ENCODE measurements around the gene SLX1A.
"Not testable (repeated sequence)": the region's sequence is repeated elsewhere in the genome, so short reads cannot be mapped to it uniquely, and the experiment has no call there.

Gene SLX1A

GRCh38 chr16:30193615-30194014, at the start of gene SLX1A, which contains the start of gene BOLA2B:
SLX1A (plus strand) TSS chr16:30193875; CDS start chr16:30194085, 210 bp downstream.
BOLA2B (minus strand) TSS chr16:30193666; CDS start chr16:30193595, 71 bp downstream.
- DNase-seq (ENCODE audit: low read depth in 3 of 3) = not testable (repeated sequence)

- DNase-seq (ENCODE audit: low read depth in 3 of 3) = no peak
Measured at GRCh38 chr16:30144017-30144416, 49.7 kb upstream of the SLX1A start.

- DNase-seq (ENCODE audit: low read depth in 3 of 3) = no peak
Measured at GRCh38 chr16:30144917-30145316, 48.8 kb upstream of the SLX1A start.

GRCh38 chr16:30145657-30146056, 48.0 kb upstream of the SLX1A start:
- no peak for DNase-seq (ENCODE audit: low read depth in 3 of 3)

GRCh38 chr16:30147843-30148510, 45.7 kb upstream of the SLX1A start:
- DNase-seq (ENCODE audit: low read depth in 3 of 3) = no peak

- DNase-seq (ENCODE audit: low read depth in 3 of 3) = no peak
Measured at GRCh38 chr16:30149250-30149930, 44.3 kb upstream of the SLX1A start.

- DNase-seq (ENCODE audit: low read depth in 3 of 3) = no peak
Measured at GRCh38 chr16:30151091-30151490, 42.6 kb upstream of the SLX1A start.

GRCh38 chr16:30152517-30152916, 41.2 kb upstream of the SLX1A start:
- DNase-seq (ENCODE audit: low read depth in 3 of 3) = no peak

GRCh38 chr16:30155188-30155587, 38.5 kb upstream of the SLX1A start:
- DNase-seq (ENCODE audit: low read depth in 3 of 3) = no peak

- DNase-seq (ENCODE audit: low read depth in 3 of 3) = no peak
Measured at GRCh38 chr16:30157214-30157613, 36.5 kb upstream of the SLX1A start.

- DNase-seq (ENCODE audit: low read depth in 3 of 3) = no peak
Measured at GRCh38 chr16:30163538-30163937, 30.1 kb upstream of the SLX1A start.

- no peak for DNase-seq (ENCODE audit: low read depth in 3 of 3)
Measured at GRCh38 chr16:30166202-30166902, 27.3 kb upstream of the SLX1A start.

- DNase-seq (ENCODE audit: low read depth in 3 of 3) = not testable (repeated sequence)
Measured at GRCh38 chr16:30168746-30169145, 24.9 kb upstream of the SLX1A start.

- not testable (repeated sequence) for DNase-seq (ENCODE audit: low read depth in 3 of 3)
Measured at GRCh38 chr16:30169416-30169815, 24.3 kb upstream of the SLX1A start.

- DNase-seq (ENCODE audit: low read depth in 3 of 3) = not testable (repeated sequence)
Measured at GRCh38 chr16:30170145-30170544, 23.5 kb upstream of the SLX1A start.

- DNase-seq (ENCODE audit: low read depth in 3 of 3) = no peak
Measured at GRCh38 chr16:30173054-30173453, 20.6 kb upstream of the SLX1A start.

GRCh38 chr16:30176876-30177275, 16.8 kb upstream of the SLX1A start:
- not testable (repeated sequence) for DNase-seq (ENCODE audit: low read depth in 3 of 3)

GRCh38 chr16:30179195-30179594, 14.5 kb upstream of the SLX1A start:
- DNase-seq (ENCODE audit: low read depth in 3 of 3) = no peak

- no peak for DNase-seq (ENCODE audit: low read depth in 3 of 3)
Measured at GRCh38 chr16:30179931-30180330, 13.7 kb upstream of the SLX1A start.

GRCh38 chr16:30180741-30181140, 12.9 kb upstream of the SLX1A start:
- DNase-seq (ENCODE audit: low read depth in 3 of 3) = no peak

- peak; percentile 64 to 78 (median 68) for DNase-seq (ENCODE audit: low read depth in 3 of 3)
Measured at GRCh38 chr16:30183233-30184095, 10.2 kb upstream of the SLX1A start, which contains the start of gene CORO1A. CORO1A (plus strand) TSS chr16:30183602; CDS start chr16:30185210, 1,608 bp downstream.

All from stimulated activated CD4-positive, alpha-beta T cell treated with anti-CD3 and anti-CD28 coated beads, TNF-alpha, amount 100 ng/mL, for 4 hours (primary cell).